ENCODE results near the gene KIAA0825. TPM values are rescaled to one million over a fixed set of nuclear protein-coding genes. Genes with fewer than 3 reads are reported as not detected.
A peak's percentile ranks its signal among the peaks of the same experiment; 100 is the strongest.
"Not testable (repeated sequence)": the region's sequence is repeated elsewhere in the genome, so short reads cannot be mapped to it uniquely, and the experiment has no call there.

The KIAA0825 gene
- total and polyA plus RNA-seq, 2 donors (not counting 1 experiment from before 2014, with no cell fraction given), result 1.7 to 3.6 TPM

DNA sequence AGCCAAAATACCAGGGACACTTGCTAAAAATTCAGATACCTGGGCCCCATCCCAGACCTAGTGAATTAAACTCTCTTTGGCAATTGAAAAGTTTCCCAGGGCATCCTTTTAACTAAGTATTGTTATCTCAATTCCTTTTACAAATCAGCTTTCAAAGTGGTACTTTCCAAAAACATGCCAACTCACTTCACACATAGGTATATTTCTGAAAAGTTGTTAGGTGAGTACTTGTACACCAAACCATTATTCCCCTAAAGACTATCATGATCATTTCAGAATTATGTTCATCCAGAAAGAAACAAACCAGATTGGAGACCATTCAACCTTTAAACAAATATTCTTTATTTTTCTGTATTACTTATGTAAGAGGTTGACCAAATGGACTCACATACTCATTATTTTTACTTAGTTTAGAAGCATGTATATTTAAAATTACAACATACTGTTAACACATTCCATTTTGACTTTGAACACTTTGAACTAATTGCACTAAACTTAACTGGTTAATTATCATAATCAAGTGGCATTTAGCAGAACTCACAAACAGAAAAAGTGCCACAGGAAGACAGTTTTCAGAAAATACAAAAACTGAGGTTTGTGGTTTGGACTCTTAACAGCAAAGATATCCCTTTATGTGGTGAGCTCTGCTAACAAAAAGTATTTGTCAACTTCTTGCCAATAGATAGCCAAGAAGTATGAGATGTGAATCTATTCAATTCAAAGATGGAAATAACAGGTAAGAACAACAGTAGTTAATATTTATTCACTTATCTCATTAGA, 40.7 kb downstream of the KIAA0825 start:
- Histone ChIP-seq H3K9ac (ENCODE audit: insufficient read depth, low read length) (no peak overlapping the region), H3K27me3 (ENCODE audit: control insufficient read depth, insufficient read depth, low read length) (no peaks in the 10 kb centered on the region), H3K36me3 (ENCODE audit: control insufficient read depth, insufficient read depth, low read length) (no peaks in the 10 kb centered on the region), H4K20me1 (ENCODE audit: control insufficient read depth, extremely low read depth, insufficient read depth, low read length) (no peaks in the 10 kb centered on the region), H3K4me1 (ENCODE audit: control insufficient read depth, extremely low read depth, insufficient read depth, low read length) (no peaks in the 10 kb centered on the region), H2AFZ (ENCODE audit: low read length) (no peak overlapping the region), H3K79me2 (ENCODE audit: control insufficient read depth, insufficient read depth, low read length) (no peaks in the 10 kb centered on the region), H3K4me3 (replicated peaks in 1 of 4; ENCODE audit: control extremely low read depth in 1 of 4, insufficient read depth in 1 of 4, low read depth in 3 of 4, low read length in 4 of 4) (no peak overlapping the region), H3K4me2 (ENCODE audit: extremely low read depth, insufficient read depth, low read length) (no peak overlapping the region), H3K9me3 (ENCODE audit: control insufficient read depth, insufficient read depth, low read depth, low read length) (no peaks in the 10 kb centered on the region), H3K27ac (ENCODE audit: insufficient read depth, low read length) (no peak overlapping the region)
- TF ChIP-seq EZH2 (IDR thresholded peaks at IDR 0.05; ENCODE audit: low read length, missing control alignments), result no peak
- TF ChIP-seq, protein P1, sequence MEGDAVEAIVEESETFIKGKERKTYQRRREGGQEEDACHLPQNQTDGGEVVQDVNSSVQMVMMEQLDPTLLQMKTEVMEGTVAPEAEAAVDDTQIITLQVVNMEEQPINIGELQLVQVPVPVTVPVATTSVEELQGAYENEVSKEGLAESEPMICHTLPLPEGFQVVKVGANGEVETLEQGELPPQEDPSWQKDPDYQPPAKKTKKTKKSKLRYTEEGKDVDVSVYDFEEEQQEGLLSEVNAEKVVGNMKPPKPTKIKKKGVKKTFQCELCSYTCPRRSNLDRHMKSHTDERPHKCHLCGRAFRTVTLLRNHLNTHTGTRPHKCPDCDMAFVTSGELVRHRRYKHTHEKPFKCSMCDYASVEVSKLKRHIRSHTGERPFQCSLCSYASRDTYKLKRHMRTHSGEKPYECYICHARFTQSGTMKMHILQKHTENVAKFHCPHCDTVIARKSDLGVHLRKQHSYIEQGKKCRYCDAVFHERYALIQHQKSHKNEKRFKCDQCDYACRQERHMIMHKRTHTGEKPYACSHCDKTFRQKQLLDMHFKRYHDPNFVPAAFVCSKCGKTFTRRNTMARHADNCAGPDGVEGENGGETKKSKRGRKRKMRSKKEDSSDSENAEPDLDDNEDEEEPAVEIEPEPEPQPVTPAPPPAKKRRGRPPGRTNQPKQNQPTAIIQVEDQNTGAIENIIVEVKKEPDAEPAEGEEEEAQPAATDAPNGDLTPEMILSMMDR (conservative IDR thresholded peaks at IDR 0.05 in 1 of 2, IDR thresholded peaks at IDR 0.05 in 1 of 2; ENCODE audit: low read depth in 1 of 2, low read length in 2 of 2), result no peak
- DNase-seq (ENCODE audit: low read depth in 2 of 2), result peak in 1 of 2 donors; percentile 52

GRCh38 chr5:94575196-94575595, 43.2 kb downstream of the KIAA0825 start:
- H3K27ac ChIP-seq (ENCODE audit: insufficient read depth, low read length), result no peak overlapping the region
- no peak overlapping the region for H3K9ac ChIP-seq (ENCODE audit: insufficient read depth, low read length)
- H3K4me3 ChIP-seq (replicated peaks in 1 of 4; ENCODE audit: control extremely low read depth in 1 of 4, insufficient read depth in 1 of 4, low read depth in 3 of 4, low read length in 4 of 4), result no peak overlapping the region
- no peaks in the 10 kb centered on the region for H3K36me3 ChIP-seq (ENCODE audit: control insufficient read depth, insufficient read depth, low read length)
- no peak for DNase-seq (ENCODE audit: low read depth in 2 of 2)
- H4K20me1 ChIP-seq (ENCODE audit: control insufficient read depth, extremely low read depth, insufficient read depth, low read length), result no peaks in the 10 kb centered on the region
- no peak overlapping the region for H2AFZ ChIP-seq (ENCODE audit: low read length)
- H3K4me2 ChIP-seq (ENCODE audit: extremely low read depth, insufficient read depth, low read length), result no peak overlapping the region
- TF ChIP-seq, protein P1 (conservative IDR thresholded peaks at IDR 0.05 in 1 of 2, IDR thresholded peaks at IDR 0.05 in 1 of 2; ENCODE audit: low read depth in 1 of 2, low read length in 2 of 2), result no peak
- no peak for TF ChIP-seq EZH2 (IDR thresholded peaks at IDR 0.05; ENCODE audit: low read length, missing control alignments)
- H3K4me1 ChIP-seq (ENCODE audit: control insufficient read depth, extremely low read depth, insufficient read depth, low read length), result no peaks in the 10 kb centered on the region
- H3K9me3 ChIP-seq (ENCODE audit: control insufficient read depth, insufficient read depth, low read depth, low read length), result no peaks in the 10 kb centered on the region
- H3K27me3 ChIP-seq (ENCODE audit: control insufficient read depth, insufficient read depth, low read length), result no peaks in the 10 kb centered on the region
- no peaks in the 10 kb centered on the region for H3K79me2 ChIP-seq (ENCODE audit: control insufficient read depth, insufficient read depth, low read length)

GRCh38 chr5:94573349-94573748, 45.1 kb downstream of the KIAA0825 start:
- H4K20me1 ChIP-seq (ENCODE audit: control insufficient read depth, extremely low read depth, insufficient read depth, low read length); H3K4me1 ChIP-seq (ENCODE audit: control insufficient read depth, extremely low read depth, insufficient read depth, low read length); H3K27ac ChIP-seq (ENCODE audit: insufficient read depth, low read length); H3K4me3 ChIP-seq (replicated peaks in 1 of 4; ENCODE audit: control extremely low read depth in 1 of 4, insufficient read depth in 1 of 4, low read depth in 3 of 4, low read length in 4 of 4); H3K9ac ChIP-seq (ENCODE audit: insufficient read depth, low read length); H3K36me3 ChIP-seq (ENCODE audit: control insufficient read depth, insufficient read depth, low read length); H2AFZ ChIP-seq (ENCODE audit: low read length); H3K79me2 ChIP-seq (ENCODE audit: control insufficient read depth, insufficient read depth, low read length); H3K9me3 ChIP-seq (ENCODE audit: control insufficient read depth, insufficient read depth, low read depth, low read length); DNase-seq (ENCODE audit: low read depth in 2 of 2); H3K27me3 ChIP-seq (ENCODE audit: control insufficient read depth, insufficient read depth, low read length); H3K4me2 ChIP-seq (ENCODE audit: extremely low read depth, insufficient read depth, low read length): not testable (repeated sequence)

All from fibroblast of lung (primary cell).